NCI-H2107 treated with DMSO at 0.1 percent for 48 hours (cell line): ENCODE results near the gene AARS1.
"Not testable (repeated sequence)": the region's sequence is repeated elsewhere in the genome, so short reads cannot be mapped to it uniquely, and the experiment has no call there.

Experiments
- DNase-seq: peaks from one replicate; lab custom pipeline; 2025; ENCODE audit not compliant: unreplicated experiment; lab: John Stamatoyannopoulos, UW

Gene AARS1

DNA sequence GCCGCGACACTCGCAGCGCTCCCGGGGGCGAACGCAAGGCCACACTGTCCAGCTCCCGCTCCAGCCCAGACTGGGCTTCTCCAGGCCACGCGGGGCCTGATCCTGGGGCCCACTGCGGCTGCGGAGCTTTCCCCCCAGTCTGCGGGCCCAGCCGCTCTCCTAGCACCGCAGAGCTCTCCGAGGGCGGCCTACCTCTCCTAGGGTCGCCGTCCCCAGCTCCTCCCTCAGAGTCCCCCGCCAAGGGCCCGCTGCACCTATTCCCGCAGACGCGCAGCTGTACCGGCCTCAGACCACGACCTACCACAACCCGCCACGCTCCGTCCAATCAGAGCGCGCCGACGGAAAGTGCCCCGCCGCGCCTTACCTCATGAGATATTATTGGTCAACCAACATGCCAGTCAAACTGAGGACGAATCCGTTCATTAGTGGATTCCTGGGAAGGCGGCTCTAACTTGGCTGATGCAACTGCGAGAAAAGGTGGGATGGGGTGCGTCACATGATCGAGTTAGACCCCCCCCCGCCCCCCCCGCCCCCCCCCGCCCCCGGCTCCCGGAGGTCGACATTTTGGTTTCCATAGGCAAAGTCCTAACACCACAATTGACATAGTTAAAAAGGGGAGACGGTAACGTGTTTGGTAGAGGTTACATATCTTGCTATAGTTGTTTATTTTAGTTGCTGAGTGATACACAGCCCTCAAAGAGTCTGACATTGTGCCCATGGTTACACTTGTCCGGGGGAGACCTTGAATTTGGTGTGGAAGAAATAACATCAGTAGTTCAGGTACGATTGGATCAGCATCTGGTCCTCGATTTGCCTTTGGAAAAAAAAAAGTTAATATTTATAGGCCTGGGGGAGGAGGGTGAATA is at the start of gene AARS1:
TSS of gene AARS1 (minus strand) at position 278 of the 866 bp plus-strand sequence. CDS start 6,743 bp downstream, outside the sequence.
- peak; percentile 96 for DNase-seq

DNA sequence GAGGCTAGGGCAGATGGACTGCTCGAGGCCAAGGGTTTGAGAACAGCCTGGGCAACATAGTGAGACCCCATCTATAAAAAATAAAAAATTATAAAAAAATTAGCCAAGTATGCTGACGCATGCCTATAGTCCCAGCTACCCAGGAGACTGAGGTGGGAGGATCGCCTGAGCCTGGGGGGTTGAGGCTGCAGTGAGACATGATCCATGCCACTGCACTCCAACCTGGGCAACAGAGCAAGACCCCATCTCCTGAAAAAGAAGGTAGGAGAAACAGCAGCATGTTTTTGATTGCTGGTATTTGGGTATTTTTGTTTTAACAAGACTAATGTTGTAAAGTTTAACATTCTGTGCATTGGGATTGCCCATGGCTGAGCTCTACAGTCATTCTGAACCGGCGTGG is 48.5 kb upstream of the AARS1 start:
- DNase-seq, result no peak

DNA sequence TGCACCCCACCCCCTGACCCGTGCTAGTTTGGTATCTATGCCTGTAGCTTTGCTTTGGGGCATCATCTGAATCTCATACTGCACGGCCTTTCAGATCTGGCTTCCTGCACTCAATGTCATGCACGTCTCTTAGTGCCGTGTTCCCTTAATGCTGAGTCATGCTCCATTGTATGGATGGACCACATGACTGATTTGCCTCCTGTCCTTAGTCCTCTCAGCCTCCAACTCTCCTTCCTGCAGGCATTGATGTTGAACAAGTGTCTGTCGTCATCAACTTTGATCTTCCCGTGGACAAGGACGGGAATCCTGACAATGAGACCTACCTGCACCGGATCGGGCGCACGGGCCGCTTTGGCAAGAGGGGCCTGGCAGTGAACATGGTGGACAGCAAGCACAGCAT is 43.4 kb upstream of the AARS1 start:
- DNase-seq, result not testable (repeated sequence)

DNA sequence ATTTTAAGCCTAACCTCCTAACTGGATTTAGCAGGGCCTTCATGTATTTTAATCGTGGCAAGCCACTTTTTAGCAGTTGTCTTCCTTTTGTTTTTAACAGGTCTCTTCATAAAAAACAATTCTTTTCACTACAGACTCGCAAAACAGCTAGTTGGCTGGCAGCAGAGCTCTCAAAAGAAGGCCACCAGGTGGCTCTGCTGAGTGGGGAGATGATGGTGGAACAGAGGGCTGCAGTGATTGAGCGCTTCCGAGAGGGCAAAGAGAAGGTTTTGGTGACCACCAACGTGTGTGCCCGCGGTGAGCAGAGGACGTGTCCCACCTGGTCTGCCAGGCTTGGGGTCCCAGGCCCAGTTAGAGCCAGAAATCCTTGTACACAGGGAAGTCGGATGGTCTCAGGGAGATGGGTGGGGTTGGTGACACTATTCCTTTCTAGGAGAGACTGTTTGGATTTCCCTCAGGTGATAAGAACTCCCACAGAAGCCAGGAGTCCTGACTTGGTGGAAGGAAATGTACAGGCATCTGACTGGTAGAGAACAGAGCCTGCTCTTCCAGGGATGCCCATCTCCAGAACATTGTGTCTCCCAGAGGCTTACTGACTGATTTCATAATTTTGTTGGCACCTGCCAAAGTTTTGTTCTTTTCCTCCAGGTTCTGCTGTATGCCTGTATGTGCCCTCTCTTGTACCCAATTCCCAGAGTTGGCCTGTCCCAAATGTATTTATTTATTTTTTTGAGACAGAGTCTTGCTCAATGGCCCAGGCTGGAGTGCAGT is 42.5 kb upstream of the AARS1 start:
- DNase-seq, result no peak

DNA sequence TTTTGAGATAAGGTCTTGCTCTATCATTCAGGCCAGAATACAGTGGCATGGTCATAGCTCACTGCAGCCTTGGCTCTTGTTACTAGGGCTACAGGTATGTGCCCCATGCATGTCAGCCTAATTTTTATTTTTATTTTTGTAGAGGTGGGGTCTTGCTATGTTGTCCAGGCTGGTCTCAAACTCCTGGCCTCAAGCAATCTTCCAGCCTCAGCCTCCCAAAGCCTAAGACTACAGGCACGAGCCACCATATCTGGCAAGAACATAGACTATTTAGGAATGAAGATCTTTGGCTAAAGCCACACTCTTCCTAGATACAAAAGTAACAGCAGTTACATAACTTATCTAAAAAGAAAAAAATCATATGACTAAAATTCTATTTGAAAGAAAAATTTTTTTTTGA is 41.8 kb upstream of the AARS1 start:
- no peak for DNase-seq

DNA sequence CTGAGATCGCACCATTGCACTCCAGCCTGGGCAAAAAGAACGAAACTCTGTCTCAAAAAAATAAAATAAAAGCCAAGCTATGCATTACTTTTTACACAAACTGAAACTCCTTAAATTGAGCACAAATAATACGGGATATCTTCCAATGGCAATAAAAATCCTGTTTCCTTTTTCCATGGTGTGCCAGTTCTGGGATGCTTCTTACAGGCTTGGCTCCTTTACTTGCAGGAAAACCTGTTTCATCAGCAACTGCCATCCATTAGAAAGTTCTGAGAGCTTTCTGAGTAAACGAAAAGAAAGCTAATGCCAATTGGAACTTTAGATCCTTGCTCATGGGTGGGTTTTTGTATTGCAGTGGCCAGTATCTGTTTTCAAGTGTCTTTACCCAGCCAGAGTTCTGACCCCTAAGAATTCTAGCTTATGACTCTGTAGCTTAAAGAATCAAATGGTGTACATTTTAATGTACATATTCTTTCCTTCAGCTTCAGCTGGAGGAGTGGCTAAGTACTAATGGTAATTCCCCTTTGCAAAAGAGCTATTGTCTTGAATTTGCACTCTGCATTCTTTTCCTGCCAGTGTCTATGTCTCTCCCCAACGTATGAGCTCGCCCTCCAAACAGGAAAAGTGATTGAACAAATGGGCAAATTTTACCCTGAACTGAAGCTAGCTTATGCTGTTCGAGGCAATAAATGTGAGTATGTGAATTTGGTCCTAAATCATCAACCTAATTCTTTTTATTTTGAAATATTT is 35.9 kb upstream of the AARS1 start:
- no peak for DNase-seq

DNA sequence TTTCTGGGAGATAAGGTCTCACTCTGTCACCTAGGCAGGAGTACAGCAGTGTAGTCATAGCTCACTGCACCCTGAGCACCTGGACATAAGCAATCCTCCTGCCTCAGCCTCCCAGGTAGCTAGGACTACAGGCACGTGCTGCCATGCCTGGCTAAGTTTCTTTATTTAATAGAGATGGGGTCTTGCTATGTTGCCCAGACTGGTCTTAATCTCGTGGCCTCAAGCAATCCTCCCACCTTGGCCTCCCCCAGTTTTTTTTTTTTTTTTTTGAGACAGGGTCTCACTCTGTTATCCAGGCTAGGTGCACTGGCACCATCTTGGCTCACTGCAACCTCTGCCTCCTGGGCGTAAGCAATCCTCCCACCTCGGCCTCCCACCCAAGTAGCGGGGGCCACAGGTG is 30.8 kb upstream of the AARS1 start:
- no peak for DNase-seq

DNA sequence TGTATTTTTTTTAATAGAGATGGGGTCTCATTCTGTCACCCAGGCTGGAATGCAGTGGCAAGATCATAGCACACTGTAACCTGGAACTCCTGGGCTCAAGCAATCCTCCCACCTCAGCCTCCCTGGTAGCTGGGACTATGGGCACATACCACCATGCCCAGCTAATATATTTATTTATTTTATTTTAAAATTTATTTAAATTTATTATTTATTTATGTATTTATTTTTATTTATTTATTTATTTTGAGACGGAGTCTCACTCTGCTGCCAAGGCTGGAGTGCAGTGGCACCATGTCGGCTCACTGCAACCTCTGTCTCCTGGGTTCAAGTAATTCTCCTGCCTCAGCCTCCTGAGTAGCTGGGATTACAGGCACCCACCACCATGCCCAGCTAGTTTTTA is 18.4 kb upstream of the AARS1 start:
- DNase-seq, result not testable (repeated sequence)

DNA sequence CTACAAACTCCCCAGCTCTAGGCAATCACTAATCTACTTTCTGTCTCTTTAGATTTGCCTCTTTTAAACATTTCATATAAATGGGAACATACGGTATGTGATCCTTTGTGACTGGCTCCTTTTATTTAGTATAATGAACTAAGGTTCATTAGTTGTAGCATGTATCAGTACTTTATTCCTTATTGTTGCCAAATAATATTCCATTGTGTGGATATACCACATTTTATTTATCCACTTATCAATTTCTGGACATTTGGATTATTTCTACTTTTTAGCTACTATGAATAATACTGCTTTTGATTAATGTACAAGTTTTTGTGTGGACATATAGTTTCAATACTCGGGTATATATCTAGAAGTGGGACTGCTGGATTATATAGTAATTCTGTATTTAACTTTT is 17.6 kb upstream of the AARS1 start:
- DNase-seq, result no peak

DNA sequence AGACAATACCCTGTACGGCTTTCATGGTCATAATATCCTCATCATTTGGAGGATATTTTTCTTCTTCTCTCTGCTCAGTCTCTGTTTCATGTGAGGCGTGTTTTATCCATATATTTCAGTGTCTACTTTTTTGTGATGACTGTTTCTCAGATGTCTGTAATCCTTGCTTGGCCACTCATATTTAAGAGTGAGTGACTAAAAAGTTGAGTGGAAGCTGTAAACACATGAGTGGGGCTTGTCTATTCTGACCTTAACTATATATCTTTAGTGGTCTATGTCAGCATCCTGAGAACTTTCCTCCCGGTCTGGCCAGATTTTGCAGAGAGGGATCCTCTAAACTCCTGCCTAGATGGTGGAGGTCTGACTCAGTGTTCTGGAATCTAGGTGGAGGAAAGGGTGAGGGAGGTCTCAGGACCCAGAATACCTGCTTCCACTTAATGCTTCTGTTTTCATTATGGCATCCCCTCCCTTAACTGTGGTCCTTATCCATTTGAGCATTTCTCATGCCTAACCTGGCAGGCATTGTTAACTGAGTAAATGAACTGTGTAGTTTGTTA is 15.7 kb upstream of the AARS1 start:
- no peak for DNase-seq

DNA sequence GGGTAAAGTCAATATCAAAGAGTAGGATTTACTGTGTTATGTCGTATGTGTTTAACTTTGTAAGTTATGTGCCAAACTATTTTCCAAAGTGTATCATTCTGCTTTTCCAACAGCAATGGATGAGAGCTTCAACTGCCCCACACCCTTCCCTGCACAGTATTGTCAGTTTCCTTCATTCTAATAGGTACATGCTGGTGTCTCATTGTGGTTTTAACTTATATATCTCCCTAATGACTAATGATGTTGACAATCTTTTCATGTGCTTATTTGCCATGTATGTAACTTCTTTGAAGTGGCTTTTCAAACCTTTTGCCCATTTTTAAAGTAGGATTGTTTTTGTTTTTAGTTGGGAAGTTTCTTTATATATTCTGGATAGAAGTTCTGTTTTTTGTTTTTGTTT is 13.4 kb upstream of the AARS1 start:
- DNase-seq, result no peak

DNA sequence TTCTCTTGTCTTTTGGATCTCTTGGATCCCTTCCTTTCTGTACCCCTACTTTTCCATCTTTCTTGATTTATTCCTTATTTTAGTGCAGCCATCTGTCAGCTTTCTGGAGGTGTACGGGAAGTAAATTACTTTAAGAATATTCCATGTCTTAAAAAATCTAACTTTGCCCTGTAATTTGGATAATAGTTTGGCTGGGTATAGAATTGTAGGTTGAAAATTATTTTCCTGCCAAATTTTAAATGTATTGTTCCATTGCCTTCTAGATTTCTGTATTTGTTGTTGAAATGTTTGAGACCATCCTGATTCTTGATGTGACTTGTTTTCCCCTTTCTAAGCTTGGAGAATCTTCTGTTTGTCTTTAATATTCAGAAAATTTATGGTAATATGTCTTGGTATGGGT is 11.8 kb upstream of the AARS1 start:
- no peak for DNase-seq

DNA sequence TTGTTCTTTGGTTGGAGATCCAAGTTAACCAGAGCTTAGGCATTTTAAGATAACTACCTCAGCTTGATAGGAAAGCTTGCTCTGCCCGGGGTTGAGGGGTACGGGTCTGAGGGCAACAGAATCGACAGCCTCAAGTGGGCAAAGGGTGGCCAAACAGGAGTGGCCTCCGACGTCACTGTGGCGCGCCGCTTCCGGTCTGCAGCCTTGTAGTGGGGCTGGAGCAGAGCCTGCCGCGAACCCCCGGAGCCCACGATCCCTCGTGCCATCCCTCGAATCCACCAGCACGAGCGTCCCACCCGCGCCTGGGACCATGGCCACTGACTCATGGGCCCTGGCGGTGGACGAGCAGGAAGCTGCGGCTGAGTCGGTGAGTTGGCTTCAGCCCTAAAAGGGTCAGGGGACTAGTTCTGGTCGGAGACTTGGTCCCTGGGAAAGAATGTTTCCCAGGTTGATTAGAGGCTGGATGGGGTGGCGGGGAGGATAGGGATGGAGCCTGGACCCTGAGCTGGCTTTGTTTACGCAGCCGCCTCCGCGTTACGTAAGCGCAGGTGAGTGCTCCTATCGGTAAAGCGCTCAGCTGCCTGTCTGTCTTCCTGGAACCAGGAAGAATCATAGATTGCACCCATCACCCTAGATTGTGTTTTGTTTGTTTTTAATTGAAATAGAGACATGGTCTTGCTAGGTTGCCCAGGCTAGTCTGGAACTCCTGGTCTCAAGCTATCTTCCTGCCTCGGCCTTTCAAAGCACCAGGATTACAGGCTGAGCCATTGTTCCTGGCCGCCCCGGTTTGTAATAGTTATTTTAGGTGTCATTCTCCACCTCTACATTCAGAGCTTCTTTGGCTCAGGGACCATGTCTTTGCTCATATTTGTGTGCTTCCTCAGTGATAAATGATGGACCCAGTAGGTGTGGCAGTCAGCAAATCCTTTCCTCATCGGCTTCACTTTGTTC is 10.0 kb upstream of the AARS1 start, which contains the start of gene DDX19B:
TSS of gene DDX19B (plus strand) at position 199 of the 951 bp plus-strand sequence. CDS start at position 311, 112 bp downstream.
- DNase-seq, result peak; percentile 66

DNA sequence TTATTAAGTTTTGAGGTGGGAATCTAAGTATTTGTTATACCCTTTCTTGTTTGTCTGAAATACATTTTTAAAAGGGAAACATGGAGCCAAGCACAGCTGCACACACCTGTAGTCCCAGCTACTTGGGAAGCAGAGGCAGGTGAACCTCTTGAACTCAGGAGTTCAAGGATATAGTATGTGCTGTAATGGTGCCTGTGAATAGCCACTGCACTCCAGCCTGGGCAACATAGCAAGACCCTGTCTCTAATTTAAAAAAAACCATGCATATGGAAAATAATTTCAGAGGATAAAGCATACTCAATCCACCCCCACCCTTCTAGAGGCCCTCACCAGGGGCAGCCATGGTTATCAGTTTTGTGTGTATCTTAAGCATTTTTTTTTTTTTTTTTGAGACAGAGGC is 6.3 kb upstream of the AARS1 start:
- no peak for DNase-seq

DNA sequence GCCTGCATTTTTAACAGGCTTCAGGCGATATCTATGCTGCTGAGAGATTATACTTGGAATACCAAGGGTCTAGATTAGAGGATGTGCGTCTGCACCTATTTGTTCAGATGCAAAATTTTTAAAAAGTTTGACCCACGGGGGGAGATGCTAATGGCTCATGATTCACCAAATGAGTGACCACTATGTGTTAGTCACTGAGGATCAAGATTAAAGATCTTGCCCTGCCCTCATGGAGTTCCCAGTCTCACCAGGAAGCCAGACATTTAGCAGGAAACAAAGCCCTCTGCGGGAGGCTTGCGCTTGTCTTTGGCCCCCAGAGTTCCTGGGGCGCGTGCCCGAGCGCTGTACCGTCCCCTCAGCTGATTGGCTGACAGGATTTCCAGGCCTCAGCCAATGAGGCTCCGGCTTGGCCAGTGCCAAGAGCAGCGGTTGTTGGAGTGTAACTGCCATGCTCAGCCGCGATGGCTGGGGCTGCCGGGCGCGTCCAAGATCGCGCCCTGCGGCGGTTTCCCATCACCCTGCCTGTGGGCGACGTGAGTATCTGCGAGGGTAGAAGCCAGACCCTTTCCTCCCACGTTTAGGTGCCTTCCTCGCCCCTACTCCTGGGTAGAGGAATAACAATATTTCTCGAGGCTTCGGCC is 5.2 kb upstream of the AARS1 start:
- DNase-seq, result no peak

DNA sequence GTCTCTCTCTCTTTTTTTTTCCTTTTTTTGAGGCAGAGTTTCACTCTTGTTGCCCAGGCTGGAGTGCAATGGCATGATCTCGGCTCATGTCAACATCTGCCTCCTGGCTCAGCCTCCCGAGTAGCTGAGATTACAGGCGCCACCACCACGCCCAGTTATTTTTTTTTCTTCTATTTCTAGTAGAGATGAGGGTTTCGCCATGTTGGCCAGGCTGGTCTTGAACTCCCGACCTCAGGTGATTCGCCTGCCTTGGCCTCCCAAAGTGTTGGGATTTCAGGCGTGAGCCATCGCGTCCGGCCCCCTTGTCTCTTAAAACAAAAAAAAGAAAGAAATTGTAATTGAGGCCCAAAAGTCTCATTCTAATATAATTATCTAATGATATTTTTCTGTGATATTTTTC is 2.8 kb upstream of the AARS1 start:
- DNase-seq, result not testable (repeated sequence)

DNA sequence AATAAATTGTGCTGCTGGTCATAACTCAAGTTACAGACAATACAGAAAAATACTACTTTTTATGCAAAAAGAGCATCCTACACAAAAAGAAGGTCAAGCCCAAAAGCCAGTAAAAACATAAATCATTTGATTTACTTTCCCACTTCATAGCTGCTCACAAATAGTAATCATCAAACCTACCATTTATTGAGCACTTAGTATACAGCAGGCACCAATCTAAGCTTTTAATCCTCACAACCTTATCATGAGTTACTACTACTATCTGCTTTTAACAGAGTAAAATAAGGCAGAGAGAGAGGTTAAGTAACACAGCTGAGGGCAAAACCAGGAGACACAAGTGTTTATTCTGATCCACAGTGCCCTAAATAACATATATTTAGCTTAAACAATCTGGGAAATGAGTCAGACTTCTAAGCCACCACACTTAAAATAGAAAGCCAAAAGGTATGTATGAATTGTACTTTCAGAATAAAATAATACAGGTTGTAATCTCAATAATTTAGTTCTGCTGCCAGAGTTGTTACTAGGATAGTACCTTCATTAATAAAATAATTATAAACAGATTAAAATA is 1.7 kb upstream of the AARS1 start:
- no peak for DNase-seq

DNA sequence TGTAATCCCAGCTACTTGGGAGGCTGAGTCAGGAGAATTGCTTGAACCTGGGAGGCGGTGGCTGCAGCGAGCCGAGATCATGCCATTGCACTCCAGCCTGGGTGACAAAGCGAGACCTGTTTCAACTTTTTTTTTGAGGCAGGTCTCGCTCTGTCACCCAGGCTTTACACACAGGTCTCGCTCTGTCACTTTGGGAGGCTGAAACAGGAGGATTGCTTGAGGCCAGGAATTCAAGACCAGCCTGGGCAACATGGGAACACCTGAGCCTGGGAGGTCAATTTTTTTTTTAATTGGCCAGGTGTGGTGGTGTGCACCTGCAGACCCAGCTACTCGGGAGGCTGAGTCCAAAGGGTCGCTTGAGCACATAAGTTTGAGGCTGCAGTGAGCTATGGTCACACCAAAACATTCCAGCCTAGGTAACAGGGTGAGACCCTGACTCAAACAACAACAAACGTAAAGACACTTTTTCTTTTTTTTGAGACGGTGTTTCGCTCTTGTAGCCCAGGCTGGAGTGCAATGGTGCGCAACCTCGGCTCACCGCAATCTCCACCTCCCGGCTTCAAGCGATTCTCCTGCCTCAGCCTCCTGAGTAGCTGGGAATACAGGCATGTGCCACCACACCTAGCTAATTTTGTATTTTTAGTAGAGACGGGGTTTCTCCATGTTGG is 1.9 kb downstream of the AARS1 start:
- not testable (repeated sequence) for DNase-seq

DNA sequence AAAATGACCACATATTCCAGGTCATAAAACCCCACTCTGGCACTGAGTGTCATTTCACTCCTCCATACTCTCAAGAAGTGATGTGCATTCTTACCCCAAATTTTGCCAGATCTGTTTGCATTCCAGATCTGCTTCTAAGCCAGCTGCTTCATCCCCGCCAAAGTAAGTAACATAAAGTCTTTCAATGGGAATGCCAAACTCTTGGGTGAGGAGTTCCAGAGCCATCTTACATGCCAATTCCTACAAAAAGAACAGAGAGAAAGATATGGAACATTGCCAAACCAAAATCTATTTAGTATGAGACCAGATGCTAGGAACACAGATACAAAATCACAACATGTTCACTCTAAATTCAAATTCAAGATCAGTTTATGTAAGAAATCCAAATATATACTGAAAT is 12.9 kb downstream of the AARS1 start:
- DNase-seq, result no peak
